Measurements from ENCODE around the gene FBXO46. TPM values are rescaled to one million over a fixed set of nuclear protein-coding genes. Genes with fewer than 3 reads are reported as not detected.

Gene FBXO46
- total and polyA plus RNA-seq, 2 of the 13 experiments (the other 11 are each of a cell fraction or from before 2014, with no cell fraction given): 6.2 to 6.4 TPM

DNA sequence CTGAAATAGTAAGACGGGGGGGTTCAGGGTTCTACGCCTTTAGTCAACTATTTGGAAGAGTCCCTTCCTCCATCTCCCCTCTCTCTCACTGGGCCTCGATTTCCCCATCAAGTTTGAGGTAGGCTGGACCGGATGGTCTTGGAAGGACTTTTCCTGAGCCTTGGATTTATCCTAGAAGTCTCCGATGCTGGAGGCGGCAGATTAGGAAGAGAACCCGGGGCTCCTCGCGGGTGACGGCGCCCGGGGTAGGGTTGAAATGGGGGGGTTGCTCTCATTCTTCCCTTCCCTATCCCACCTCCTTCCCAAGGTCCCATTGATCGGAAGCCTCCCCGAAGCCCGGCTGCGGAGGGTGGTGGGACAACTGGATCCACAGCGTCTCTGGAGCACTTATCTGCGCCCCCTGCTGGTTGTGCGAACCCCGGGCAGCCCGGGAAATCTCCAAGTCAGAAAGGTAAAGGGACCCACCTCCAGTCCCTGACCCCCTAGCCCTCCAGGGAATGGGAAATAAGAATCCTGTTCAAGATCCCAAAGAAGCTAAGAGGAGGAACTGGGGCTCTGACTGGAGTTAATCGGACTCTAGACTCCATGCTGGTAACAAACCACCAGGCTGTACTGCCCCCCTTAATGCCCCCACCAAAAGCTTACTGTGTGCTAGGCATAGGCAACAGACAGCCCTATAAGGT is 37.4 kb downstream of the FBXO46 start (continued):
- no peak for TF ChIP-seq RFX1 (IDR thresholded peaks at IDR 0.05)
- TF ChIP-seq MXI1 (IDR thresholded peaks at IDR 0.05; ENCODE audit: borderline replicate concordance, low read depth, low read length): peak; percentile 48; the same call in 1 of the 3 replicates
- TF ChIP-seq ZNF749 (CRISPR knock-in tag; IDR thresholded peaks at IDR 0.05; ENCODE audit: borderline replicate concordance): no peak
- TF ChIP-seq, protein P1, sequence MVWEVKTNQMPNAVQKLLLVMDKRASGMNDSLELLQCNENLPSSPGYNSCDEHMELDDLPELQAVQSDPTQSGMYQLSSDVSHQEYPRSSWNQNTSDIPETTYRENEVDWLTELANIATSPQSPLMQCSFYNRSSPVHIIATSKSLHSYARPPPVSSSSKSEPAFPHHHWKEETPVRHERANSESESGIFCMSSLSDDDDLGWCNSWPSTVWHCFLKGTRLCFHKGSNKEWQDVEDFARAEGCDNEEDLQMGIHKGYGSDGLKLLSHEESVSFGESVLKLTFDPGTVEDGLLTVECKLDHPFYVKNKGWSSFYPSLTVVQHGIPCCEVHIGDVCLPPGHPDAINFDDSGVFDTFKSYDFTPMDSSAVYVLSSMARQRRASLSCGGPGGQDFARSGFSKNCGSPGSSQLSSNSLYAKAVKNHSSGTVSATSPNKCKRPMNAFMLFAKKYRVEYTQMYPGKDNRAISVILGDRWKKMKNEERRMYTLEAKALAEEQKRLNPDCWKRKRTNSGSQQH (CRISPR knock-in tag; IDR thresholded peaks at IDR 0.05; ENCODE audit: low read depth): no peak
- 0 out of 2 replicates have a peak, but pooled peaks have one; percentile 58 for TF ChIP-seq ZNF720 (CRISPR knock-in tag; IDR thresholded peaks at IDR 0.05)
- peak; percentile 53 for TF ChIP-seq SMC3 (IDR thresholded peaks at IDR 0.05; ENCODE audit: low read length)
- TF ChIP-seq, protein P2, sequence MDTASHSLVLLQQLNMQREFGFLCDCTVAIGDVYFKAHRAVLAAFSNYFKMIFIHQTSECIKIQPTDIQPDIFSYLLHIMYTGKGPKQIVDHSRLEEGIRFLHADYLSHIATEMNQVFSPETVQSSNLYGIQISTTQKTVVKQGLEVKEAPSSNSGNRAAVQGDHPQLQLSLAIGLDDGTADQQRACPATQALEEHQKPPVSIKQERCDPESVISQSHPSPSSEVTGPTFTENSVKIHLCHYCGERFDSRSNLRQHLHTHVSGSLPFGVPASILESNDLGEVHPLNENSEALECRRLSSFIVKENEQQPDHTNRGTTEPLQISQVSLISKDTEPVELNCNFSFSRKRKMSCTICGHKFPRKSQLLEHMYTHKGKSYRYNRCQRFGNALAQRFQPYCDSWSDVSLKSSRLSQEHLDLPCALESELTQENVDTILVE (CRISPR knock-in tag; IDR thresholded peaks at IDR 0.05): 0 out of 2 replicates have a peak, but pooled peaks have one; percentile 19
- TF ChIP-seq SMAD1 (CRISPR knock-in tag; IDR thresholded peaks at IDR 0.05; ENCODE audit: borderline replicate concordance, low read depth): no peak
- no peak for TF ChIP-seq NBN (conservative IDR thresholded peaks at IDR 0.05)
- TF ChIP-seq, protein P3, sequence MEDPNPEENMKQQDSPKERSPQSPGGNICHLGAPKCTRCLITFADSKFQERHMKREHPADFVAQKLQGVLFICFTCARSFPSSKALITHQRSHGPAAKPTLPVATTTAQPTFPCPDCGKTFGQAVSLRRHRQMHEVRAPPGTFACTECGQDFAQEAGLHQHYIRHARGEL (CRISPR knock-in tag; IDR thresholded peaks at IDR 0.05): no peak
- no peak for TF ChIP-seq HOXA7 (CRISPR knock-in tag; IDR thresholded peaks at IDR 0.05)
- TF ChIP-seq ZNF282 (IDR thresholded peaks at IDR 0.05; ENCODE audit: partially characterized antibody): no peak
- TF ChIP-seq CEBPG (CRISPR knock-in tag; IDR thresholded peaks at IDR 0.05): no peak
- no peak for TF ChIP-seq AHR (CRISPR knock-in tag; IDR thresholded peaks at IDR 0.05)
- TF ChIP-seq PAF1 (CRISPR knock-in tag; IDR thresholded peaks at IDR 0.05): no peak
- TF ChIP-seq ETV5 (CRISPR knock-in tag; IDR thresholded peaks at IDR 0.05; ENCODE audit: borderline replicate concordance): no peak
- TF ChIP-seq GTF3A (CRISPR knock-in tag; conservative IDR thresholded peaks at IDR 0.05): no peak
- TF ChIP-seq KDM2A (CRISPR knock-in tag; IDR thresholded peaks at IDR 0.05; ENCODE audit: borderline replicate concordance, low read depth): peak; percentile 22; the same call in 1 of the 2 replicates
- no peak for TF ChIP-seq RARA (CRISPR knock-in tag; IDR thresholded peaks at IDR 0.05)
- peak; percentile 35 for TF ChIP-seq CCAR2 (optimal IDR thresholded peaks at IDR 0.05; ENCODE audit: low read depth, low read length)
- no peak for TF ChIP-seq ZNF747 (CRISPR knock-in tag; IDR thresholded peaks at IDR 0.05; ENCODE audit: borderline replicate concordance)
- TF ChIP-seq ZNF75D (CRISPR knock-in tag; IDR thresholded peaks at IDR 0.05; ENCODE audit: borderline replicate concordance): no peak
- TF ChIP-seq PCBP2 (optimal IDR thresholded peaks at IDR 0.05; ENCODE audit: low read depth, low read length, poor library complexity, severe bottlenecking): no peak
- no peak for TF ChIP-seq KDM6A (CRISPR knock-in tag; IDR thresholded peaks at IDR 0.05; ENCODE audit: low read depth)
- peak; percentile 45; the same call in 1 of the 2 replicates for TF ChIP-seq RAD21 (CRISPR knock-in tag; IDR thresholded peaks at IDR 0.05)
- peak; percentile 73 for TF ChIP-seq XRCC5 (optimal IDR thresholded peaks at IDR 0.05; ENCODE audit: low read length)
